Activated CD8-positive, alpha-beta memory T cell treated with anti-CD3 and anti-CD28 coated beads, Interleukin-2, amount 50 U/mL, for 24 hours (primary cell): ENCODE results near the gene CAPZB.
A peak's percentile ranks its signal among the peaks of the same experiment; 100 is the strongest.

Source experiments
- DNase-seq: peaks from one replicate; pipeline ENCODE4 v3.0.0-alpha.2; 2020; ENCODE audit errors: extremely low read depth

Gene CAPZB

DNA sequence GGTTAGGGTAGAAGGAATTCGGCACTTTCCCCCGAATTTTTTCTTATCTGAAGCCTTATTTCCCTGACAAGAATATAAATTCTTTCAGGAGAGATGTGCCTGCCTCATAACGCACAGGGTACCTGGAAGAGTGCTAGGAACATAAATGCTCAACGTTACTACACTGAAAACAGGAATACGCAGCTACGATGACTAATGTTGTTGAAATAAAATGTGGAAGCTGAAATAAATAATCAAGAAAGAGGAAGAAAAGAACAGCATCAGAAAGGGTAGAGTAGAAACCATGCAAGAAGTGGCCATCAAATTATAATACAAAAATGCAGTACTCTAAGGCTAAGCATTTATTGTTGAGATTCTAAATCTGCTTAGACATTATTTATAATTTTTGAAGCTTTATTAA is 139.3 kb downstream of the CAPZB start:
- DNase-seq = no peak

DNA sequence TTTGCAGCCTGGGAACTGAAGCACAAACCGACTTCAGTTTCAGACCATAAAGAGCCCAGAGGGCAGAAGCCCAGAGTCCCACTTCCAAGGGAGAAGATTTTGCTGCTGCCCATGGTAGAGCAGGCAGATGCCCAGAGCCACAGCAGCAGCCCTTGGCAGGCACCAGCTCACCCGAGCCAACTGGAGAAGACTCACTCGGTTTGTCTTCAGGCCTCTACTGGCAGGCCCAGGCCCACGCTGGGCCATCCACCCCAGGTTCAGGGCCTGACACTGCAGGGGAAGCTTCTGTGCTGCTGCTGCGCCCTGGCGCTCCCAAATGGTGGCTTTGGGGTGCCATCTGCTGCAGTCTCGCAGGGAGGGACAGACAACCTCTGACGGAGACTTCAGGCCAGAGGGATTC is 139.9 kb downstream of the CAPZB start:
- DNase-seq = no peak

DNA sequence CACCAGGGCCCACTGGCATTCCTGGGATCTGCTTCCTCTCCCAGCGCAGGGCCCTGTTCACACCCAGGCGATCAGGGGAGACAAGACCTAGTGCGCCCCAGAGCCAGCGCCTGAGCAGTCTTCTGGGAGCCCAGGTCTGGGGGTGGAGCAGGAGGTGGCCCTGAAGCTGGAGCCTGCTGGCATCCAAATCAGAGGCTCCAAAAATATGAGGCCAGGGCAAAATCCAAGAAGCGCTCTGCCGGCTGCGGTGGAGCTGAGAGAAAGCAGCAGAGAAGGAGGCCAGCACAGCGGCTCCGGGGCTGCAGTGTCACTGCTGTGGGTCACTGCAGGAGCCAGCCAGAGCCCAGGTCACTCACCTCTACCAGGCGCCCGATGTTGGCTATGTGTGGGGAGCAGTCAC is 140.5 kb downstream of the CAPZB start:
- no peak for DNase-seq

DNA sequence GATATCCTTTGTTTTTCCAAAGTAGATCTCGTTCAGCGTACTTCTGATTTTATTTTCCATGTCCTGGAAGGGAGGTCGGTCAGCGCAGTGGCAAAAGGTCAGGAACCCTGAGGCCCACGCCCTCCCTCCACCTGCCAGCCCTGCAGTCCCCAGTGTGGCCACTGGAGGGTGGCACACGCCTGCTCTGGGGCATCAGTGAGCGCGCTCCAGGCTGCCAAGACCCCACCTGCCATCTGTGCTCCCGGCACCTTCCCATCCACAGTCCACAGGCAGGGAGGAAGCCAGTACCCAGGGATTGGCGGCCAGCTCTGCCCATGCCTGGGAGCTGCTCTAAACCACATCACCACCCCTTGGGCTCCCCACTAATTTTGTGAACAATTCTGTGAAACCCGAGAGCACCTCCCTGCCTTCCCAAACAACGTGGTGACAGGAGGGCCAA is 140.9 kb downstream of the CAPZB start:
- no peak for DNase-seq

DNA sequence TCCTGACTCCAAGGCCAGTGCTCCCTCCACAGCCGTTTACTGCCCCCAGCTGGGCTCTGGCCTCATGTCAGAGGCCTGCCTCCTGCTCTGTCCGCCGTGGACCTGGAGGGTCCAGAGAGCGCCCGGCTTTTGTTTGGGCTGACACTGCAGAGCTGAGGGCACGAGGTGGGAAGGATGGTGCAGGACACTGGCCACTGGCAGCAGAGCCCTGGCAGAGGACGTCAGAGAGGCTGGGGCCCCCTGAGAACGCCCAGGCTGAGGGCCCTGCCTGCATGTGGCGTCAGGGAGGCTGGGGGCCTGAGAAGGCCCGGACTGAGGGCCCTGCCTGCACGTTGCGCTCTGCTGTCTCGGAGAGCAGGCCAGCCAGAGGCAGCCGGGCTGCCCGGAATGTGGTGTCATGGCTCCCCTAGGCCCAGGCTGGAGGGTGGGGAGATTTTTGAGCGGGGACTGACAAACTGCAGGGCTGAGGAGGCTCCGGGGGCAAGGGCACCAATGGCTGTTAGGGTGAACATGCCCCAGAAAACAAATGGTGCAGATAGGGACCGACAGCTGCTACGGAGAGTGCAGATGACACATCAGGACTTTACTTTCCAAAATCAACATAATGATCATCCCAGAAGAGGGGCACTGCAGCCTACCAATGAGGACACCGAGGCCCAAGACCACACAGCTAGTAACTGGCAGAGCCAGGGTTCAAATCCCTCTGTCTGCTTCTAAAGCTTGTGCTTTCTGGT is 141.6 kb downstream of the CAPZB start:
- DNase-seq = no peak

DNA sequence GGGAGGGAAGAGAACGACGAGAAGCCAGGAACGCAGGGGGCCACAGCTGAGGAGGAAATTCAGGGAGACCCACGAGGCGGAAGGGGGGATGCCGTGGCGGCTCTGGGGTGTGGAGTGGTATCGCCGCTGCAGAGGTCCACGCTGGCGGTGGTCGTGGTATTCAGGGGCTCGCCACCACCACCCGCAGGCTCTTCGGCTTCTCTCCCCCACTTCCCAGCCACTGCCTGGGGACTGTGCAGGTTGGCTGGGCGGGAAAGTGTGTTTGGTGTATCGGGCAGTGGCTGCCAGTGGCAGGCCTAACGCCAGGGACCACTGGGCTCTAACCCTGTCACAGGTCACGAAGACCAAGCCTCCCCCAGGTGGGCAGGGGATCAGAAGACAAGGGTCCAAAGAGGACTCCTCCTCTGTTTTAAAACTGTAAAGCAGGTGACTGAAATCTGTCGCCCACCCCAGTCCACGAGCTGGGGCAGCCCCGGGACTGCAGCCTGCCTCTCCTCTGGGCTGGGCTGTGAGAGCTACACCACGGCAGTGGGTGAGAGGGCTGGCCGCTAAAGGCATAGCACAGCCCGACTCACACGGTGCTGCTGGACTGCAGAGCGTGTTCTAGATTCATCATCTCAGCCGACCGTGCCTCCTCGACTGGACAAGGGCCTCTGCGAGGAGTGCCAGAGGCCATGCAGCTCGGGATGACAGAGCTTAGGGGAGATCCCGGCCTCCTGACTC is 142.3 kb downstream of the CAPZB start:
- DNase-seq = no peak

DNA sequence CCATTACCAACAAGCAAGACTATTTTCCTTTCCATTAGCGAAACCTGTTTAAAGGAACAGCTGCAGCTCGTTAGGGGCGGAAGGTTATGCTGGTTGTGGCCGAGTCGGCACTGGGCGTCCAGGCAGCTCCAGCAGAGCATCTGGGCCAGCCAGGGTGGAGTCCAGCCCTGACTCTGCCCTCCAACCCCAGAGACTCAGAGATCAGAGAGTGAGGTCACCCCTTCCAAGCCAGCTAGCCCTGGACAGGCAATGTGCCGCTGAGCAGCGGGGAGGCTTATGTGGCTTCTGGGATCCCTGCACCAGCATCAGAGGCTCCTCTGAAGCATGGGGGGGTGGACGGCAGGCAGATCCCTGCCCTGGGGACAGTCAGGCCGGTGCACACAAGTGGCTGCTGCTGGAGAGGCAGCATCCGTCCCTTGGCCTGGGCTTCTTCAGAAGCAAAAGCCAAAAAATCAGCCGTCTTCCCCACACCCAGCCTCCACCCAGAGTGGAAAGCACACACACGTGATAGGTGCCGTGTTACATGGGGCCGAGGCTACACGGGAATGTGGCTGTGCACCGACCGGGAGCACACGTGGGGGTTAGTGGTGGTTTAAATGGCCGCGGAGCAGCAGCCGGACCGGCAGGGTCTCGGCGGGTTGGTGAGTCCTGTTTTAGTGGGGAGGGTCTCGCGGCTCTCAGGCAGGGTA is 143.1 kb downstream of the CAPZB start:
- DNase-seq = no peak

DNA sequence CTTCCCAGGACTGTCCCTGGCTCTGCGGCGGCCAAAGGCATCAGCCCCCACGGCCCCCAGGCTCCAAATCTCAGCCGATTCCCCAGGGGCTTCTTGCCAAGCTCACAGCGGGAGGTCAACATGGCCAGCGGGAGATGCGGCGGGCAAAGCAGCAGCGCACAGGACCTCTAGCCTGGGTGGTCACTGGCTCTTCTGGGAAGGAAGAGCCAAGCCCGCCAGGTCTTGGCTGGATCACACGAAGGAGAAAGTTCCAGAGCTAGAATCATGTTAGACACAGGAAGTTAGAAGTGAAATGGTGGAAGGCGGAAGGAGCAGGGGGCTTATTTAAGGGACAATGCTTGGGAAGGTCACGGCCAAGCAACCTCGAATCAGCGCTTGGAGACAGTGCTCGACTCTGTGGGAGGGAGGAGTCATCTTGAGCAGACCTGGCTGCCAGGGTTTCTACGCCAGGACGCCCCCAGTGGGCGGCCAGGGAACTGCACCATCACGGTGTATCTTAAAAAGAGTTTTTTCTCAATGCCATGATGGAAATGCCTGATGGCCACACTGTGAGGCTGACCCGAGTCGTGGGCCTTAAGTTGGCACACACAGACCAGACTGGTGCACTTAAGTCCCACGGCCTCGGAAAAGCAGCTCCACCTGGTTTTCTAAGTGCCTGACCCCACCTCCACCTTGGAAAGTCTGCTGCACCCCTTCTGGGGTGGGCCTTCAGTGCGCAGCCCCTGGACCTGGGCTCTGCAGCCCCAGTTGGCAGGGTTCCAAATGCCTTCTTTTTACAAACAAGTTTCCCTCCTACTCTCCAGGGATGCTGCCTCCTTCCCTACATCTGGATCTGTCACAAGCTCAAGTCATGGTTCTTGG is 143.9 kb downstream of the CAPZB start:
- DNase-seq = peak; percentile 34

DNA sequence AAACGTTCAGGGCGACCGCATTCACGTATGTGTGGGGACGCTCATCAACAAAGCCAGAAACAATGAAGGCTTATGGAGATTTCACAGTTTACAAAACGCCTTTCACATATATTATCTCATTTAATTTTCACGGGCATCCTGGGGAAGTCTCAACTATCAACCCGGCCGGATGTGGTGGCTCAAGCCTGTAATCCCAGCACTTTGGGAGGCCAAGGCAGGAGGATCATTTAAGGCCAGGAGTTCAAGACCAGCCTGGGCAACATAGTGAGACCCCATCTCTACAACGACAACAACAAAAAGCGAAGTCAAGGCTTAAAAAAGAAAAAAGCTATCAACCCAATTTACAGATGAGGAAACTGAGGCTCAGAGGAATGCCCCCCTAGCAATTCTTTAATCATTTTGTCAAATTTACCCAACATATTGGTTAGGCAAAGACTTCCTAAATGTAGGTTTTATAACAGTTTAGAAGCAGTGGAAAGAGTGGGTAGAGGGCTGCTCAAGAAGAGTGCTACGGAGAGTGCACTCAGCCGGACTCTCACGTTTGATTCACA is 144.9 kb downstream of the CAPZB start:
- no peak for DNase-seq

DNA sequence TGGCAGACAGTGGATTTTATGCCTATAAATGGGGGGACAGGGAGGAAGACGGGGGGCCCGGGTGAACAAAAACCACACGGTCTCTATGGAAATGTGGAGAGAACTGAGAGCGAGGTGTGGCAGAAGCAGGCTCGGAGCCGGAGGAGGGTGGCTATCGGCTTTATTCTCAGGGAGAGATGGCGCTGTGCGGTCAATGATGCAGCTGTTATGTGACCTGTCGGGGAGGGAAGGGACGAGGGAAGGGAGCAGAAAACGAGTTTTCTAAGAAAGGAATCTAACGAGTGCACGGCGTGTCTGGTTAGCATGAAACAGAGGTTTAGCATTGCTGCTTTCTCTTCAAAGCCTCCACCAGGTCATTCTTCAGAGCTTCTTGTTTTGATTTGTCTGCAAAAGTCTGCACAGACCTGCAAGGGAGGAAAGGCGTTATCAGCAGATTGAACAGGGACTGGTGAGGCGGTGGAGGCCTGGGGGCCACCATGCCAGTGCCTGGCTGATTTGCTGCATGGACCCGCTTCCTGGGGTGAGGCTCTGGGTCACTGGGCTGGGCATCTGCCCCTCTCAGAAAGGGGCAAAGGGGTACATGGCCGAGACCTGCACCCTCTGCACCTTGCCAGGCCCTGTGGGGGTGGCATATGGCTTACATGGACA is 146.0 kb downstream of the CAPZB start:
- DNase-seq = no peak

DNA sequence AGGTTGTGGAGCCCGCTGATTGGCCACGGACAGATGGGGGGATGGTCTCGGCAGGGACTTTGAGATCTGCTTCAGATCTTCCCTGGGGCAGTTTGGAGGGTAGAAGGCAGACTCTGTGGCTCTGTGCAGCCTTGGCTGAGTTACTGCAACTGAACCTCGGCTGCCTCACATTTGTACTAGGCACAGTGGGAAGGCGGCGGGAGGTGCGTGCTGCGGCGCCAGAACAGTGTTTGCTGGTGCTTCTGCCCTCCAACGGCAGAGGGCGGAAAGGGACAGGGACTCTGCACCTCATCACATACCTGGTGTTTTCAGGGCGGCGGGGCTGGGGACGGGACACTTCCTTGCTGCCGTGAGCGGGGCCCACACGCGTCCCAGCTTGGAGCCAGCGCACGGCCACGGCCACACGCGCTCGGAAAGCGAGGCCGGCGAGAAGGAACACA is 147.0 kb downstream of the CAPZB start:
- no peak for DNase-seq

DNA sequence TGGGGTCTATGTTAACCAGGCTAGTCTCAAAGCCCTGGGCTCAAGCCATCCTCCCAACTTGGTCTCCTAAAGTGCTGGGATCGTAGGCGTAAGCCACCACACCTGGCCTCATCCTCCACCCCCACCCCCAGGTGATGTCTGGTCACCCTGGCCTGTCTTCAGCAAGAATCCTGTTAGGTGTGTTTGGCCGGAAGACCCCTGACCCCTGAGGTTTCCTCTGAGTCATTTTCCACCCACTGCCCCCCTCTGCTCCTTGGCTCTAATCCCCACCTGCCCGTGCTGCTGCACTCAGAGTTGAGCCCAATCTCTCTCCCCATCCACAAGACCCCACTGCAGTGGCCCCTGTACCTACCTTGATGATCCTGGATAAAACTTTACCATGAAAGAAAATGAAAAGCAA is 148.1 kb downstream of the CAPZB start:
- DNase-seq = no peak

DNA sequence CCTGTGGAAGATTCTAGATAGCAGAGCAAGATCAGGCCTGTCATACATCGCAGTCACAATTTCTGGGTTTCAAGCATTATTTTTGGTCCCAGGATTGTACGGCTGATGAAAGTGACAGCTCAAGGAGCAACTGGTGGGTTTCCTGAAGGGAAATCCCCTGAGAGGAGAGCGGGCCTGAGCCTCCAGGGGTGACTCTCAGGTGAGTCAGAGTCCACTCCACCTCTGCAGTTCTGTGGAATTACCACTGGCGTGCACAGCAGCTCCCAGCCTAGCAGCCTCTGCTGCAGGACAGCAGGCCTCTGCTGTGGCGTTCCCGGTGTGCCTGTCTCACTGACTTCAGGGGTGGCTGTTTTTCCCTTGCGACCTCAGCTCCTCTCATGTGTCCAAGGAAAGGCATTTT is 148.8 kb downstream of the CAPZB start:
- peak; percentile 40 for DNase-seq

DNA sequence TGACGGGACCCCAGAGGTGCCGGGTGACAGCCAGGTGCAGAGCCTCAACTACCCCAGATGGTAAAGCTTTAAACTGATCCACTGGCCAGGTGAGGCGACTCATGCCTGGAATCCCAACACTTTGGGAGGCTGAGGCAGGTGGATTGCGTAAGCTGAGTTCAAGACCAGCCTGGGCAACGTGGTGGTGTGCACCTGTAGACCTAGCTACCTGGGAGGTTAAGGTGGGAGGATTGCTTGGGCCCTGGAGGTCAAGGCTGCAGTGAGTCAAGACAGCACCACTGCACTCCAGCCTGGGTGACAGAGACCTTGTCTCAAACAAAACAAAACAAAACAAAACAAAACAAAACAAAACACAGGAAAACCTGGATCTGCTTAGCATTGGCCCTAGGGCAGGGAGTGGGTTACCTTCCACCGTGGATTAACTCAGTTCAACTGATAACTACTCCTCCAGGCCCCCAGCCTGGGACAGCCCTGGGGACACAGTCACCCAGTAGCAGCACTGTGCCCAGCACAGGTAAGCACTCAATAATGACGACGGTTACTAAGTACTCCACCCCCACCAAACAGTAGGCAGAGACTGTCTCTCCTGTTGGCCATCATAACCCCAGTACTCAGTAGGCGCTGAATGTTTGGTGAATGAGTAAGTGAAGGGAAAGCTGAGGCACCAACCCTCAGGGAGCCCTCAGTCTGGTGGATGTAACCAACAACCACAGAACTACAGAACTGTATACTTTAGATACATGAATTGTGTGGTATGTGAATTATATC is 151.6 kb downstream of the CAPZB start:
- no peak for DNase-seq

DNA sequence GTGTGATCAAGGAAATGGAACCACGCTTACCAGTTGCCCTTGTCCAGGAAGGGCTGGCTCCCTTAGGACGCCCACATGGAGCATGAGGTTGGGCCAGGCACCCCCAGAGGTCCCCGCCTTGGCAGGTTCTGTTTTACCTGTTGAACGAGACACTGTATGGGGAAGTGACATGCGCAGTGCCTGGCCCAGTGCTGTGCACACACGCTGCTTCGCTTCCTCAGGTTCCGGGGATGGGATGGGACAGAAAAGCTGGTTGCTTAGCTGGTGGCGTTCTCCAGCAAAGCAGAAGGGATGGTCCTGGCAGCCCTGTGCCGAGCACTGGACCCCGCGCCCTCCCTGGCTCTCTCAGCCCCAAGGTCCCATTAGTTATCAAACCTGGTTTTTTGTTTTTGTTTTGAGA is 152.5 kb downstream of the CAPZB start:
- no peak for DNase-seq

DNA sequence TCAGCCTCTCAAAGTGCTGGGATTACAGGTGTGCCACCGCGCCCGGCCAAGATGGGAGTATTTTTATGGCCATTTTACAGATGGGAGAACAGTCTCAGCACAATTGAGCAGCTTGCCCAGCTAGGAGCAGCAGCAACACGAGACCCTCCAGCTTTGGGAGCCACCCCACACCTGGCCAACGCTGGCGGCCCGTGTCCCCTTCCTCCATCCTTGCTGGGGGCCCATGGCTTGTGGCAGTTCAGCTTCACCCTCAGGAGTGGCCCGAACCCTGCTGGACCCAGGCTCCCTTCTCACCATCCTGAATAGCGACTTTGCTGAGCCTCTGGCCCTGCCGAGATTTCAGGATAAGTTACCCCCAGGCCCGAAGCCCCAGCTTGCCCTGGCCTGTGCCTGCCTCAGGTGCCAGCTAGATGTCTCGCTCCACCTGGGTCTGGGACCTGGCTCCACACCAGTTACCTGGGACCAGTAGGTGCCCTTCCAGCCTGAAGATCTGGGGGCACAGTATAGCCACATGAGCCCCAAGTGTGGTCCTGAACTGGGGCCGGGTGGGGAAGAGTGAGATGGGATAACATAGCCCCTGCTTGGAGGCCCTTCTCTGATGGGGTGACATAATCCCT is 154.0 kb downstream of the CAPZB start:
- DNase-seq = no peak

DNA sequence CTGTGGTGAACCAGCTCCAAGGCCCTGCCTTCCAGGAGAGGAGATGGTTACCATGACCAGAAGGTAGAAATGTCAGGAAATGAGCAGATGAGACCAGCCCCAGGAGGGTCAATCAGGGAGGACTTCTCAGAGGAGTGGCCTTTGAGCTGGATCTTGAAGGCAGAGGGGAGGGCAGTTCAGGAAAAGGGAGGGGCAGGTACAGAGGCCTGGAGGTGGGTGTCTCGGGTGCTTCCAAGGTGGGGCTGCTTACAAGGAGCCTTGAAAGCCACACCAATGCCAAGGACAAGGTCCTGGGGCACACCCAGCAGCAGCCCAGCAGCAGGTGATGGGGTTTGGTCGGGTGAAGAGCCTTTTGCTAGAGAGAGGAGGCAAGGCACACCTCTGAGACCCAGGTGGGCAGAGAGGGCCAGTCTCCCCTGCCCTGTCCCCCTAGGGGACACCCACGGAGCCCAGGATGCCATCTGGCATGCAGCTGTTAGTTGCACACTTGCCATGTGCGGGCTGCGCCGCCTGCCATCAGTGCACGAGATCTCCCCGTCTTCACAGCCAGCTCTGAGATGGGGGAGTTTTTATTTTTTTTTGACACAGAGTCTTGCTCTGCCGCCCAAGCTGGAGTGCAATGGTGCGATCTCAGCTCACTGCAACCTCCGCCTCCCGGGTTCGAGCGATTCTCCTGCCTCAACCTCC is 154.7 kb downstream of the CAPZB start:
- DNase-seq = no peak

DNA sequence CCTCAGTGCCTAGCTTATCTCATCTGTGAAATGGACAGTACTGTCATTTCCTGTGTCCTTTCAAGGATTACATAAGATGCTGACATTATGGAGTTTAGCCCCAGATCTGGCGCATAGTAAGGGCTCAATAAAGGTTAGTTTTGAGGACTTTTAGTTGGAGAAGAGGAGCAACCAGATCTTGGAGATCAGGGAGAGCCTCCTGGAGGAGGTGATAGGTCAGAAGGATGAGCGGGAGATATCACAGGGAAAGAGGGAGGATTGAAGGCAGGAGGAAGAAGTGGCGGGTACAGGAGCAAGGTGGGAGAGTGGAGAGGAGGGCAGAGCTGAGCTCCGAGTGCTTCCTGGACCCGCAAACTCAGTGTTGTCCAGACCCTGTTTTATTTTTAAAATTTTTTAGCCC is 155.7 kb downstream of the CAPZB start:
- no peak for DNase-seq

DNA sequence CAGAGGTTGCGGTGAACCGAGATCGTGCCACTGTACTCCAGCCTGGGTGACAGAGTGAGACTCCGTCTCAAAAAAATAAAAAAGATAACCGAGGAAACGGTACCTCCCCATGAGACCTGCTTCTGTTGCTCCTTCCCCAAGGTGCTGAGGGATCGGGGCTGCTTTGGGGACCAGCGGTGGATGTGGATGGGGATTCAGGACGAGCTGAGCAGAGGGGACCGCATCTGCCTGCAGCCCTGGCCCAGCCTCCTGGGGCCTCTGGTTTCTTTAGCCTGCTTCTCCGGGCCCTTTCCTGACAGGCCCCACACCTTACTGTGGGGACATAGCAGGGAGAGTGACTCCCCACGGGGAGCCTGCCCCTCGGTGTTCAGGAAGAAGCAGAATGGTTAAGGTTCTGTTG is 156.2 kb downstream of the CAPZB start:
- no peak for DNase-seq
